IMR-90 (cell line): ENCODE data around the gene SORCS1. TPM values are rescaled to one million over a fixed set of nuclear protein-coding genes. Genes with fewer than 3 reads are reported as not detected.

Experiments
- ATAC-seq: fragments of 200-7000 bp; cut with Tn5 transposase; 2 replicates; pipeline ENCODE4 v1.9.1; 2020; ENCODE audit warnings: low read depth, mild to moderate bottlenecking, moderate library complexity
- BruUV-seq: library from RNA; stranded (reverse); fragments of 400-500 nt; replicated peaks from 2 replicates; lab custom pipeline; 2021; lab: Mats Ljungman, UMichigan
- CTCF ChIA-PET: fragments of 300-600 bp; formaldehyde crosslinking; extraction: SDS; loops from one replicate; lab custom pipeline; 2021; ENCODE audit warnings: antibody characterized with exemption; lab: Yijun Ruan, JAX
- POLR2A ChIA-PET: fragments of 300-600 bp; sonication (Branson Sonifier 250); formaldehyde crosslinking; loops from one replicate; lab custom pipeline; 2022; ENCODE audit warnings: antibody characterized with exemption; ENCODE audit not compliant: unreplicated experiment; lab: Charles Lee
- DNase-seq: peaks from one replicate; pipeline ENCODE4 v3.0.0; 2013
- H2AFZ ChIP-seq: replicated peaks from 2 replicates; pipeline ENCODE3; 2013; ENCODE audit warnings: low read length, mild to moderate bottlenecking; ENCODE audit not compliant: poor library complexity
- H2AK5ac ChIP-seq: 2 replicates; pipeline ENCODE4 v1.6.1; 2013; ENCODE audit warnings: low read depth, low read length, inconsistent platforms
- H2AK9ac ChIP-seq: replicated peaks from 2 replicates; pipeline ENCODE3; 2013; ENCODE audit warnings: mild to moderate bottlenecking, low read depth, low read length, moderate library complexity; ENCODE audit not compliant: poor library complexity
- H2BK120ac ChIP-seq: 2 replicates; pipeline ENCODE4 v1.6.1; 2013; ENCODE audit warnings: low read depth, low read length, inconsistent platforms
- H2BK15ac ChIP-seq: 3 replicates; pipeline ENCODE4 v1.6.1; 2013; ENCODE audit warnings: low read depth, low read length, inconsistent platforms
- H2BK20ac ChIP-seq: 2 replicates; pipeline ENCODE4 v1.6.1; 2013; ENCODE audit warnings: low read depth, mild to moderate bottlenecking, inconsistent platforms, low read length, moderate library complexity
- H2BK5ac ChIP-seq: 2 replicates; pipeline ENCODE4 v1.6.1; 2013; ENCODE audit warnings: mild to moderate bottlenecking, low read depth, low read length, inconsistent platforms; ENCODE audit not compliant: poor library complexity, severe bottlenecking
- H3K14ac ChIP-seq: replicated peaks from 2 replicates; pipeline ENCODE4 v1.6.1; 2013; ENCODE audit warnings: low read depth, low read length, inconsistent platforms
- H3K18ac ChIP-seq: 2 replicates; pipeline ENCODE4 v1.6.1; 2013; ENCODE audit warnings: low read depth, low read length, control low read depth
- H3K23ac ChIP-seq: 2 replicates; pipeline ENCODE4 v1.6.1; 2013; ENCODE audit warnings: low read depth, low read length, inconsistent platforms
- H3K27ac ChIP-seq: 2 replicates; pipeline ENCODE4 v1.5.1; 2013; ENCODE audit warnings: mild to moderate bottlenecking, control low read depth, low read length; ENCODE audit not compliant: insufficient read depth
- H3K27me3 ChIP-seq: 2 replicates; pipeline ENCODE4 v1.6.1; 2013; ENCODE audit warnings: low read length; ENCODE audit not compliant: control insufficient read depth, insufficient read depth
- H3K36me3 ChIP-seq: 2 replicates; pipeline ENCODE4 v1.6.1; 2013; ENCODE audit warnings: low read length, mixed read lengths; ENCODE audit not compliant: control insufficient read depth, insufficient read depth
- H3K4ac ChIP-seq: 2 replicates; pipeline ENCODE4 v1.6.1; 2013; ENCODE audit warnings: low read depth, low read length, inconsistent platforms
- H3K4me1 ChIP-seq: 2 replicates; pipeline ENCODE4 v1.6.1; 2013; ENCODE audit warnings: low read length, mixed read lengths; ENCODE audit not compliant: control insufficient read depth, insufficient read depth
- H3K4me2 ChIP-seq: 2 replicates; pipeline ENCODE4 v1.6.1; 2013; ENCODE audit warnings: low read depth, mild to moderate bottlenecking, control low read depth, low read length, moderate library complexity
- H3K4me3 ChIP-seq: 2 replicates; pipeline ENCODE4 v1.5.1; 2013; ENCODE audit warnings: low read depth, mild to moderate bottlenecking, control low read depth, low read length, moderate library complexity; ENCODE audit not compliant: insufficient read depth
- H3K56ac ChIP-seq: 2 replicates; pipeline ENCODE4 v1.6.1; 2013; ENCODE audit warnings: low read length, inconsistent platforms; ENCODE audit not compliant: insufficient read depth; ENCODE audit errors: extremely low read depth
- H3K79me1 ChIP-seq, 2 experiments: 2 replicates each; pipeline ENCODE4 v1.6.1; 2013; ENCODE audit warnings: low read length in 2 of 2, inconsistent platforms in 1 of 2, low read depth in 1 of 2
- H3K9ac ChIP-seq: 2 replicates; pipeline ENCODE4 v1.6.1; 2013; ENCODE audit warnings: low read depth, low read length, control low read depth
- H3K9me1 ChIP-seq: 2 replicates; pipeline ENCODE4 v1.6.1; 2013; ENCODE audit warnings: low read length, inconsistent platforms; ENCODE audit not compliant: insufficient read depth
- H3K9me3 ChIP-seq: 2 replicates; pipeline ENCODE4 v1.6.1; 2013; ENCODE audit warnings: low read length; ENCODE audit not compliant: control insufficient read depth, insufficient read depth
- H4K20me1 ChIP-seq: 2 replicates; pipeline ENCODE4 v1.6.1; 2013; ENCODE audit warnings: low read length, inconsistent platforms; ENCODE audit not compliant: insufficient read depth
- H4K5ac ChIP-seq: 2 replicates; pipeline ENCODE4 v1.6.1; 2013; ENCODE audit warnings: mild to moderate bottlenecking, low read depth, low read length, control low read depth
- H4K8ac ChIP-seq, 2 experiments: 2 replicates each; pipeline ENCODE4 v1.6.1; 2013; ENCODE audit warnings: low read depth in 2 of 2, low read length in 2 of 2, control low read depth in 1 of 2, inconsistent platforms in 1 of 2
- H4K91ac ChIP-seq: 2 replicates; pipeline ENCODE4 v1.6.1; 2013; ENCODE audit warnings: low read depth, low read length, inconsistent platforms; ENCODE audit not compliant: insufficient read depth
- WGBS, 2 experiments: methylation state at CpG; one replicate each; pipeline versions ENCODE4 v1.1.5 to v1.1.7; 2013; ENCODE audit warnings: missing lambda C conversion rate in 2 of 2; ENCODE audit not compliant: insufficient read length in 1 of 2; ENCODE audit errors: extremely low coverage in 2 of 2; 5-methylcytosine and 5-hydroxymethylcytosine counted together
- dilution Hi-C: fragments of 300-500 bp; cut with HindIII; formaldehyde crosslinking; loops from one replicate; pipeline ENCODE4 v1.14.3; 2018; ENCODE audit warnings: low sequenced_read_pairs; ENCODE audit not compliant: unreplicated experiment
- in situ Hi-C: fragments of 300-500 bp; cut with MboI; formaldehyde crosslinking; loops from 3 replicates; pipeline ENCODE4 v1.14.3; 2019; ENCODE audit warnings: low sequenced_read_pairs, inconsistent platforms, mixed read lengths
- intact Hi-C: fragments of 100-400 bp; cut with micrococcal nuclease; formaldehyde crosslinking; loops from 2 replicates; pipeline ENCODE4 v1.10.0; 2022
- polyA plus RNA-seq, 3 experiments: library from polyadenylated mRNA; depleted of rRNA; stranded (reverse); fragments of >200 nt; gene quantifications; 2 replicates each; pipeline ENCODE4 v1.2.3, GENCODE V29; 2012; ENCODE audit warnings: low replicate concordance in 1 of 3
- total RNA-seq: library from RNA; depleted of rRNA; stranded (reverse); fragments of >200 nt; gene quantifications from 2 replicates; pipeline ENCODE4 v1.2.3, GENCODE V29; 2012
- TF ChIP-seq, protein P1 (sequence below): fragments of 150-350 bp; IDR thresholded peaks from 2 replicates; pipeline ENCODE4 v1.6.1; 2017; ENCODE audit warnings: mild to moderate bottlenecking, antibody characterized with exemption, low read length, low read depth
- TF ChIP-seq, protein P2 (sequence below): fragments of 150-350 bp; IDR thresholded peaks from 2 replicates; pipeline ENCODE4 v1.6.1; 2016; ENCODE audit warnings: low read depth, mild to moderate bottlenecking, low read length, moderate library complexity, borderline replicate concordance

The SORCS1 gene
- total and polyA plus RNA-seq, 2 of the 4 experiments (the other 2 are of a cell fraction), result under 0.01 TPM; not detected in 1

DNA sequence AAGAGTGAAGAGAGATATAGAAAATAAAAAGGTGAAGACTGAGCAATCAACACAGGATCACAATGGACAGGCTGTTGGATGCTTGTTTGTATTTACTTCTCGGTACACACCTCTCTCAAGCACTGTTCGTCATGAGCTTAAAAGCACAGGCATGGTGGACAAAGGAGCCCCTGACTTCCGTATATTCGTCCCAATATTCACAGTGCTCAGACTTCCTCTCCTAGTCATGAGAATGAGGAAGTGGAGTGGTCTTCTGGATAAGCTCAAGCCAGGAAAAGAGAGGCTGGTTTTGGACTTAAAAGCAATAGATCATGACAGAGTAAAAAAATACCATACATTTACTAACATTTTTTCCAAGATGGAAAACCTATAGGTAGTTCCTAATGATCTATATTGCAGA, 172.5 kb downstream of the SORCS1 start:
- no peak overlapping the region for H3K4me2 ChIP-seq
- no TSS peak for BruUV-seq
- no peak for DNase-seq
- no peak overlapping the region for H2AK9ac ChIP-seq
- peaks cover 5% of the 10 kb centered on the region for H3K9me3 ChIP-seq
- no peak overlapping the region for H3K18ac ChIP-seq
- no peak overlapping the region for H4K8ac ChIP-seq
- no peak overlapping the region for H3K27ac ChIP-seq
- no peak overlapping the region for H2BK20ac ChIP-seq
- no peak overlapping the region for H3K14ac ChIP-seq
- no peak overlapping the region for H2BK15ac ChIP-seq
- dilution Hi-C loops, result no loop called here
- no CpG with 5 or more reads among the region's 4 CpGs for WGBS, 2 experiments
- POLR2A ChIA-PET, result no interaction called here
- H3K9me1 ChIP-seq, result no peaks in the 10 kb centered on the region
- TF ChIP-seq, protein P1, sequence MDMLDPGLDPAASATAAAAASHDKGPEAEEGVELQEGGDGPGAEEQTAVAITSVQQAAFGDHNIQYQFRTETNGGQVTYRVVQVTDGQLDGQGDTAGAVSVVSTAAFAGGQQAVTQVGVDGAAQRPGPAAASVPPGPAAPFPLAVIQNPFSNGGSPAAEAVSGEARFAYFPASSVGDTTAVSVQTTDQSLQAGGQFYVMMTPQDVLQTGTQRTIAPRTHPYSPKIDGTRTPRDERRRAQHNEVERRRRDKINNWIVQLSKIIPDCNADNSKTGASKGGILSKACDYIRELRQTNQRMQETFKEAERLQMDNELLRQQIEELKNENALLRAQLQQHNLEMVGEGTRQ, result no peak
- TF ChIP-seq, protein P2, sequence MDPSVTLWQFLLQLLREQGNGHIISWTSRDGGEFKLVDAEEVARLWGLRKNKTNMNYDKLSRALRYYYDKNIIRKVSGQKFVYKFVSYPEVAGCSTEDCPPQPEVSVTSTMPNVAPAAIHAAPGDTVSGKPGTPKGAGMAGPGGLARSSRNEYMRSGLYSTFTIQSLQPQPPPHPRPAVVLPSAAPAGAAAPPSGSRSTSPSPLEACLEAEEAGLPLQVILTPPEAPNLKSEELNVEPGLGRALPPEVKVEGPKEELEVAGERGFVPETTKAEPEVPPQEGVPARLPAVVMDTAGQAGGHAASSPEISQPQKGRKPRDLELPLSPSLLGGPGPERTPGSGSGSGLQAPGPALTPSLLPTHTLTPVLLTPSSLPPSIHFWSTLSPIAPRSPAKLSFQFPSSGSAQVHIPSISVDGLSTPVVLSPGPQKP, result no peak
- no peaks in the 10 kb centered on the region for H3K79me1 ChIP-seq
- H3K4me1 ChIP-seq, result no peaks in the 10 kb centered on the region
- no peak overlapping the region for H2BK5ac ChIP-seq
- no peaks in the 10 kb centered on the region for H3K36me3 ChIP-seq
- CTCF ChIA-PET, result no interaction called here
- H4K91ac ChIP-seq, result no peak overlapping the region
- H3K4me3 ChIP-seq, result no peak overlapping the region
- no peak overlapping the region for H2AK5ac ChIP-seq
- H4K5ac ChIP-seq, result no peak overlapping the region
- no peak overlapping the region for H2AFZ ChIP-seq
- H3K4ac ChIP-seq, result no peak overlapping the region
- H3K23ac ChIP-seq, result no peak overlapping the region
- no peaks in the 10 kb centered on the region for H3K27me3 ChIP-seq
- H4K20me1 ChIP-seq, result no peaks in the 10 kb centered on the region
- in situ Hi-C loops, result no loop called here
- intact Hi-C loops, result no loop called here
- no peak for ATAC-seq
- no peak overlapping the region for H3K56ac ChIP-seq
- H3K9ac ChIP-seq, result no peak overlapping the region
- no peak overlapping the region for H2BK120ac ChIP-seq
